Measurements from ENCODE around the gene TIMM23. TPM values are rescaled to one million over a fixed set of nuclear protein-coding genes. Genes with fewer than 3 reads are reported as not detected.
A peak's percentile ranks its signal among the peaks of the same experiment; 100 is the strongest.
"Not testable (repeated sequence)": the region's sequence is repeated elsewhere in the genome, so short reads cannot be mapped to it uniquely, and the experiment has no call there.

Gene TIMM23, protein sequence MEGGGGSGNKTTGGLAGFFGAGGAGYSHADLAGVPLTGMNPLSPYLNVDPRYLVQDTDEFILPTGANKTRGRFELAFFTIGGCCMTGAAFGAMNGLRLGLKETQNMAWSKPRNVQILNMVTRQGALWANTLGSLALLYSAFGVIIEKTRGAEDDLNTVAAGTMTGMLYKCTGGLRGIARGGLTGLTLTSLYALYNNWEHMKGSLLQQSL
- 100 to 1,000 TPM; 105 to 134 (median 126) TPM for total RNA-seq

DNA sequence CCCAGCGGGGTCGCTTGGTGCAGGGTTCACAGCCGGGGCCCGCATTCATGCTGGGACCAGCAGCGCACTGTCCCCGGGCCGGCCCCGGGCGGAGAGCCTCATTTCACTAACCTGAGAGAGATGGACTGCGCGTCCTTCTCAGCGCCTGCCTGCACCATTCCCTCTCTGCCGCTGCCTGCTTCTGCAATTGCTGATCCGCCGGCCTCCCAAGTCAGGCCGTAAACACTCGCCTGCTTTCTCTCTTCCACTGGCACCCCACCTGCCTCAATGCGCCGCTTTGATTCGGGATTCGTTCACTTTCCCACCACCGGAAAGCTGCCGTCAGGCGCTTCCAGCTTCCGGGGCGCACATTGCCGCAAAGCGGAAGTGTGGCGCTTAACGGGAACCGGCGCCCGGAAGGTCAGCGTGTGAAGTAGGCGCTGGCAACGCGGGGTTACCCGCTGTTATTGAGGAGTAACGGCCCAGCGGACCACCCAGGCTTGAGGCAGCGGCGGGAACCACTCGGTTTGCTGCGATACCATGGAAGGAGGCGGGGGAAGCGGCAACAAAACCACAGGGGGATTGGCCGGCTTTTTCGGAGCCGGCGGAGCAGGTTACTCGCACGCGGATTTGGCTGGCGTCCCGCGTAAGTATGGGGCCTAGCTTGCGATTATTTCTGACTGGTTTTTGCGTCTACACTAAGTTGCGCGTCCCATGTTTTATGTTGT lies at the start of gene TIMM23:
TSS of gene TIMM23 (plus strand) at position 384 of the 707 bp plus-strand sequence. CDS start at position 520, 136 bp downstream.
- ATAC-seq (peak; percentile 96 to 97), DNase-seq (peak; percentile 73 to 83)
- H3K9me3 ChIP-seq; intact Hi-C loops (cut with DNase I; ENCODE audit: low total_unique reads); in situ Hi-C loops (cut with MboI; ENCODE audit: low sequenced_read_pairs in 4 of 4); H3K27me3 ChIP-seq; H3K36me3 ChIP-seq: not testable (repeated sequence)
- Histone ChIP-seq H3K4me1 (peaks cover 24 to 28% of the 10 kb centered on the region in 2 donors), H3K27ac (peak within 1 kb of the TSS; percentile 85 to 91 (median 88)), H3K4me3 (peak within 1 kb of the TSS; percentile 75 to 88 (median 80))
- peak; percentile 53 to 75 for TF ChIP-seq POLR2A (IDR thresholded peaks at IDR 0.05)

DNA sequence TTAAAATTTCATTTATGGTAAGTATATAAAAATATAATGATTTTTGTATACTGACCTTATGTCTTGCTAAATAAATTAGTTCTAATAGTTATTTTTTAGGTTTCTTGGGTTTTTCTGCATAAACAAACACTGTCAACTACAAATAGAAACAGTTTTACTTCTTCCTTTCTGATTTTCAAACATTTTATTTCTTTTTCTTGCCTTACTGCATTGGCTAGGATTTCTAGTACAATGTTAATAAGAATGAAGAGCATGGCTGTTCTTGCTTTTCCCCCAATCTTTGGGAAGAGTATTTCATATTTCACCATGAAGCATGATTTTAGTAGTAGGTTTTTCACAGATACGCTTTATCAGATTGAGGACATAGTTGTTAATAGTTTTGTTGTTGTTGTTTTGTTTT lies 45.5 kb upstream of the TIMM23 start:
- H3K4me3 ChIP-seq; H3K36me3 ChIP-seq; ATAC-seq; in situ Hi-C loops (cut with MboI; ENCODE audit: low sequenced_read_pairs in 4 of 4); H3K27me3 ChIP-seq; H3K9me3 ChIP-seq; H3K4me1 ChIP-seq; intact Hi-C loops (cut with DNase I; ENCODE audit: low total_unique reads); H3K27ac ChIP-seq; DNase-seq: not testable (repeated sequence)

DNA sequence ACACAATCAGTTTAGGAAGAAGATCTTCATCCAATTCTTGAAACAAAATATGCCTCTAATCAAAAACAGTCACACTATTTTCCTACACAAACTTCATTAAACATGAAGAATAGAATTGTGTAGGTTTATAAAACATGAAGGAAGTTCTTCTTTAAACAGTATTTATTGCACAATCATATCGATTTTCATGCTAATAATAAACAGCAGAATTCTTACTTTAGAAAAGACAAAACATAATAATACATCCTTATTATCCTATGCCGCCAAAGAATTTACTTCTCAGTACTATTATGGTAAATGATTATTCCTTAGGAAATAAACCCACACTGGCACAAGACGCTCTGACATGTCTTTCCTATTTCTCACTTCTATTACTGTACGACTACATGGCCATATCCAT lies 41.0 kb upstream of the TIMM23 start:
- H3K27ac ChIP-seq; H3K36me3 ChIP-seq; in situ Hi-C loops (cut with MboI; ENCODE audit: low sequenced_read_pairs in 4 of 4); H3K9me3 ChIP-seq; DNase-seq; H3K4me1 ChIP-seq; H3K27me3 ChIP-seq; ATAC-seq; H3K4me3 ChIP-seq; intact Hi-C loops (cut with DNase I; ENCODE audit: low total_unique reads): not testable (repeated sequence)

DNA sequence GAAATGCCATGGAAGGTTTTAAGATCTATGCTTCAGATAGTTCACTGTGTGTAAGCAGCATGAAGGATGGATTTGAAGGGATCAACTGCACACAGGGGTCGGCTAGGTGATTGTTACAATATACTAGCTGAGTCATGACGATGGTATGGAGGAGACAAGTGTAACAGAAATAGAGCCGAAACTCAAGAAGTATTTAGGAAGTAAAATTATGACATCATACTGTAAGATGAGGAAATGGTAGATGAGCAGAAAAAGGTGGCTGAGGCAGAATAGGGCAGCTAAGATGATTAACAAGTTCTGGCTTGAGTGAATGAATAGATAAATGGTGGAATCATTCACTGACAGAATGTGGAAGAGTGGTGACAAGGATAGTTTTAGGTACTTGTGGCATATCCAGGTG lies 37.5 kb upstream of the TIMM23 start:
- H3K27ac ChIP-seq; H3K36me3 ChIP-seq; H3K4me1 ChIP-seq; DNase-seq; ATAC-seq; H3K27me3 ChIP-seq; intact Hi-C loops (cut with DNase I; ENCODE audit: low total_unique reads); H3K9me3 ChIP-seq; in situ Hi-C loops (cut with MboI; ENCODE audit: low sequenced_read_pairs in 4 of 4); H3K4me3 ChIP-seq: not testable (repeated sequence)

DNA sequence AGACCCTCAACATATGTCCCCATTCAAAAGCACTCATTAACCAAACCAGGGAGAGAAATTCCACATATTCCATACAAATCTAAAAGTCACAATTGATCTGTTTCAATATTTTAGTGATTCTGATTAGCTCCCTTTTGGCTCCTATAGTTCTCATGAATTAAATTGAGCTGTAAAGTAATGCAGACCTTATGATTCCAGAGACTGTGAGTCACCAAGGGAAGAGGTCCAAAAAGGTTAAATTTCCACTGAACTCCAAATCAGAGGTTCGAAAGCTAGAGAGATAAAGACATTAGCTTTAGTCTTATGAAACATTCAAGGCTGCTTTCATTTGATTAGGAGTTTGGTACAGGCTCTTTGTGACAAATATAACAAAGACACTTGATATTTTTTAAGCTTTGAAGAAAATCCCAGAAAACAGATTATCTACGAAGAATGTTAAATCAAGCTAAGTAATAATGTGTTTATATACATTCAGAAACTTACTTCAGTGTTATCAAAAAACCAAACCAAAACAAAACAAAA lies 33.1 kb upstream of the TIMM23 start:
- H3K4me3 ChIP-seq; intact Hi-C loops (cut with DNase I; ENCODE audit: low total_unique reads); DNase-seq; H3K27ac ChIP-seq; ATAC-seq; in situ Hi-C loops (cut with MboI; ENCODE audit: low sequenced_read_pairs in 4 of 4); H3K27me3 ChIP-seq; H3K4me1 ChIP-seq; H3K36me3 ChIP-seq; H3K9me3 ChIP-seq: not testable (repeated sequence)

DNA sequence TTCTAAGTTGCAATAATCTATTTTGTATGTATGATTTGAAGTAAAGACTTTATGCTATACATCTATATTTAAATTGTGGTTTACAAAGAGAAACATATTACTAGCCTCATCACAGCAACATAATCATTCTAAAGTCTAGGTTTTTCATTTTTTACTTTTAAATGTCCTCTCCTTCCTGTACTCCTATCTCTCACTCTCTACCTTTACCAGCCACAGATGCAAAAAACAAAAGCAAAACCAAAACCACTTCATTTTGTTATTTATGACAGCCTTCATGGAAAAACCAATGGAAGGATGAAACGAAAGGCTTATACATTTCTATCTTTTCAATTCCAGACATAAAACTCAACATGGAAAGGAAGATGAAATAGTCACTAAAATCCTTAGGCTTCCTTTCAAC lies 31.1 kb upstream of the TIMM23 start:
- ATAC-seq; H3K9me3 ChIP-seq; H3K4me1 ChIP-seq; H3K27me3 ChIP-seq; intact Hi-C loops (cut with DNase I; ENCODE audit: low total_unique reads); H3K27ac ChIP-seq; H3K36me3 ChIP-seq; in situ Hi-C loops (cut with MboI; ENCODE audit: low sequenced_read_pairs in 4 of 4); H3K4me3 ChIP-seq; DNase-seq: not testable (repeated sequence)

DNA sequence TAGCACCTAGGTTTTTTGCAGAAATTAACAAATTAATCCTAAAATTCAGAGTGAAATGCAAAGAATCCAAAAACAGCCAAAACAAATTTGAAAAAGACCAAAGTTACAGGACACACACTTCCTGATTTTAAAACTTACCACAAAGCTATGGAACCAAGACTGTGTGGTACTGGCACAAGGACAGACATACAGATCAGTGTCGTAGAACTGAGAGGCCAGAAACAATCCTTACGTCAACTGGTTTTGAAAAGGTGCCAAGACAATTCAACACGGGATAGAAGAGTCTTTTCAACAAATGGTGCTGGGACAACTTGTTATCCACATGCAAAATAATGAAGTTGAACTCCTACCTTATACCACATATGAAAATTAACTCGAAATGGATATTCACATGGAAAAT lies 26.8 kb upstream of the TIMM23 start:
- in situ Hi-C loops (cut with MboI; ENCODE audit: low sequenced_read_pairs in 4 of 4); H3K27ac ChIP-seq; H3K4me3 ChIP-seq; intact Hi-C loops (cut with DNase I; ENCODE audit: low total_unique reads); DNase-seq; H3K9me3 ChIP-seq; H3K27me3 ChIP-seq; H3K4me1 ChIP-seq; H3K36me3 ChIP-seq; ATAC-seq: not testable (repeated sequence)

DNA sequence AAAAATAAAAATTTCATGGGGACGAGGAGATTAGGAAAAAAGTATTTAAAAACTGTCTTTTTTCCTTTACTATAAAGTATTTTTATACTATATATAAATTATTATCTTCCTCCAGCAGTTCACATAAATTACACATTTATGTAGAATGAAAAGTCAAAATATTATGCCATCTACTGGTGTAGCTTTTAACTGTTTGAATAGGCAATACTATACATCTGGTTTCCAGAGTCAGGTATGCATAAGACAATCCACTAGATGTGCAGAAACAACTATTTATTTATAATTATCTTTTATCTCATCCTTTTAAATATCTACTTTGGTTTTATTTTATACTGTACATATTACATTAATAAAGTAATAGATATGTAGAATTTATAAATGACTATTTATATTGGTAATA lies 24.9 kb upstream of the TIMM23 start:
- ATAC-seq; H3K27ac ChIP-seq; intact Hi-C loops (cut with DNase I; ENCODE audit: low total_unique reads); H3K4me1 ChIP-seq; in situ Hi-C loops (cut with MboI; ENCODE audit: low sequenced_read_pairs in 4 of 4); DNase-seq; H3K27me3 ChIP-seq; H3K4me3 ChIP-seq; H3K9me3 ChIP-seq; H3K36me3 ChIP-seq: not testable (repeated sequence)

DNA sequence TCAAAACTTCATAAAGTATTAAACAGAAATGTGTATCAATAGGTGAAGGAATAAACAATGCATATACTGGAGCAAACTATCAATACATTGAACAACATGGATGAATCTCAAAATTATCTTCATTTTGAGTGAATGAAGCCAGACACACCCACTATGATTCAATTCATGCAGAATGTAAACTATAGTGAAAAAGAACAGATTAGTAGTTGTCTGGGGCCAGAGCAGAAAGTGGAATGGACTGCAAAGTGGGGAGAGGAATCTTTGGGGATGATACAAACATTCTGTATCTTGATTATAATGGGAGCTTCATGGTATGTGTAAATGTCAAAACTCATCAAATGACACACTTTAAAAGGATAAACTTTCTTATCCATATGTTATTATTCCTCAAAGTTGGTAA lies 23.5 kb upstream of the TIMM23 start:
- H3K27ac ChIP-seq; in situ Hi-C loops (cut with MboI; ENCODE audit: low sequenced_read_pairs in 4 of 4); H3K4me1 ChIP-seq; H3K27me3 ChIP-seq; ATAC-seq; H3K9me3 ChIP-seq; H3K36me3 ChIP-seq; DNase-seq; H3K4me3 ChIP-seq; intact Hi-C loops (cut with DNase I; ENCODE audit: low total_unique reads): not testable (repeated sequence)

DNA sequence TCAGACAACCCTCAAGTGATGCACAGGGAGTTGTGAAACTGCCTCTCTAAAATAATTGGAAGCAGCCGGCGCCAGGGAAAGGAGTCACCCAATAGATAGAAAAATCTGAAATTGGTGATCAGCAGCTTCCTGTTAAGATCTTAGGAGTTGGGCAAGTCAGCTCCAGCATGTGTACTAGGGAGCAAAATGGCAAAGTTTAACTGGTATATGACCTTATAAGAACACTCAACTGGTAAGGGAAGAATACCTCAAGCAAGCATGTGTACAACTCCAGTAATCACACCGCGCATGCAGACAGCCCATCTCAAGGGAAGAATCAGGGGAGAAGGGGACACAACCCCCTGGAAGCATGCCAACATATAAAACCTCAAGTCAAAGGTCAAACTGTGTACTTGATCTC lies 17.9 kb upstream of the TIMM23 start:
- H3K36me3 ChIP-seq; H3K27ac ChIP-seq; in situ Hi-C loops (cut with MboI; ENCODE audit: low sequenced_read_pairs in 4 of 4); ATAC-seq; H3K4me3 ChIP-seq; H3K4me1 ChIP-seq; intact Hi-C loops (cut with DNase I; ENCODE audit: low total_unique reads); H3K9me3 ChIP-seq; H3K27me3 ChIP-seq; DNase-seq: not testable (repeated sequence)

DNA sequence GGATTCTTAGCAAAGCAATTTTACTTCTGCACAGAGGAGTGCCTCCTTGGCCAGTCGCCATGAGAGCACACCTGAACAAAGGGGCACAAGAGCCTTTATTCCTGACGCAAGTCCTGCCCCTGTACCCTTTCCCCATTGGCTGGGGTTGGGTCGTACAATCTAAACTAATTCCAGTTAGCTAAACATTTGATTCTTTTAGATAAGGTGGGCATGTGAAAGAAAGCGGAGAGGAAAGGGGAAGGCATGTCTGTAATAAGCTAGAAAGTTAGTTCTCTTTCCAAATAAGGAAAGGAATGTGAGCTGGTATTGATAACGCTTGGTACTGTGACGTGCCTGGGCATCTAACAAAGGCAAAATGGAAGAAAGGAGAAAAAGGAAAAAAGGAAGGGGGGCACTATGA lies 15.7 kb upstream of the TIMM23 start:
- ATAC-seq; in situ Hi-C loops (cut with MboI; ENCODE audit: low sequenced_read_pairs in 4 of 4); H3K27ac ChIP-seq; DNase-seq; H3K36me3 ChIP-seq; H3K27me3 ChIP-seq; H3K9me3 ChIP-seq; H3K4me1 ChIP-seq; intact Hi-C loops (cut with DNase I; ENCODE audit: low total_unique reads); H3K4me3 ChIP-seq: not testable (repeated sequence)

DNA sequence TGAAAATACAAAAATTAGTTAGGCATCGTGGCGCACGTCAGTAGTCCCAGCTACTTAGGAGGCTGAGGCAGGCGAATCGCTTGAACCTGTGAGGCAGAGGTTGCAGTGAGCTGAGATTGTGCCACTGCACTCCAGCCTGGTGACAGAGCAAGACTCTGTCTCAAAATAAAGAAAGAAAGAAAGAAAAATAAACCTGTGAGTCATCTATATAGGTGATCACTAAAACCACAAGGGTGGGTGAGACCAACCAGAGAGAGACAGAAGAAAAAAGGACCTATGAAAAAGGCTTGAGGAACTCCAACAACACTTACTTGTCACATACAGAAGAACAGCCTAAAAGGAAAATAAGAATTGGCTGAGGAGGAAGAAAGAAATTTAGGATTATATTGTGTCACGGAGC lies 14.4 kb upstream of the TIMM23 start:
- ATAC-seq; in situ Hi-C loops (cut with MboI; ENCODE audit: low sequenced_read_pairs in 4 of 4); H3K4me1 ChIP-seq; H3K9me3 ChIP-seq; H3K36me3 ChIP-seq; intact Hi-C loops (cut with DNase I; ENCODE audit: low total_unique reads); H3K27me3 ChIP-seq; DNase-seq; H3K4me3 ChIP-seq; H3K27ac ChIP-seq: not testable (repeated sequence)
